BLaER1 (cell line): Measurements from ENCODE around the gene SIGLEC7.

Experiments used
- H3K27ac ChIP-seq: shearing (Covaris generic); formaldehyde crosslinking; 2 replicates; pipeline ENCODE4 v1.8.1; 2022
- H3K27me3 ChIP-seq: shearing (Covaris generic); formaldehyde crosslinking; 2 replicates; pipeline ENCODE4 v1.8.1; 2022
- H3K36me3 ChIP-seq: shearing (Covaris generic); formaldehyde crosslinking; 2 replicates; pipeline ENCODE4 v1.8.1; 2022
- H3K4me1 ChIP-seq: shearing (Covaris generic); formaldehyde crosslinking; 2 replicates; pipeline ENCODE4 v1.8.1; 2022
- H3K4me2 ChIP-seq: shearing (Covaris generic); formaldehyde crosslinking; 2 replicates; pipeline ENCODE4 v1.8.1; 2022
- H3K4me3 ChIP-seq: shearing (Covaris generic); formaldehyde crosslinking; 2 replicates; pipeline ENCODE4 v1.8.1; 2022
- H3K9ac ChIP-seq: shearing (Covaris generic); formaldehyde crosslinking; 2 replicates; pipeline ENCODE4 v1.8.1; 2022
- H3K9me3 ChIP-seq: shearing (Covaris generic); formaldehyde crosslinking; 2 replicates; pipeline ENCODE4 v1.8.1; 2022
- H4K20me1 ChIP-seq: shearing (Covaris generic); formaldehyde crosslinking; 2 replicates; pipeline ENCODE4 v1.8.1; 2022
- Cebpa-rat ChIP-seq: shearing (Covaris generic); IDR thresholded peaks from 2 replicates; pipeline ENCODE4 v1.8.1; 2022

The SIGLEC7 gene

GRCh38 chr19:51114087-51114729, 27.9 kb upstream of the SIGLEC7 start:
- no peaks in the 10 kb centered on the region for H4K20me1 ChIP-seq
- no peaks in the 10 kb centered on the region for H3K27me3 ChIP-seq
- no peaks in the 10 kb centered on the region for H3K9me3 ChIP-seq
- peaks cover 9% of the 10 kb centered on the region for H3K4me1 ChIP-seq
- no peak overlapping the region for H3K4me2 ChIP-seq
- no peaks in the 10 kb centered on the region for H3K36me3 ChIP-seq
- H3K4me3 ChIP-seq: no peak overlapping the region
- no peak for TF ChIP-seq Cebpa-rat
- H3K9ac ChIP-seq: no peak overlapping the region
- no peak overlapping the region for H3K27ac ChIP-seq

DNA sequence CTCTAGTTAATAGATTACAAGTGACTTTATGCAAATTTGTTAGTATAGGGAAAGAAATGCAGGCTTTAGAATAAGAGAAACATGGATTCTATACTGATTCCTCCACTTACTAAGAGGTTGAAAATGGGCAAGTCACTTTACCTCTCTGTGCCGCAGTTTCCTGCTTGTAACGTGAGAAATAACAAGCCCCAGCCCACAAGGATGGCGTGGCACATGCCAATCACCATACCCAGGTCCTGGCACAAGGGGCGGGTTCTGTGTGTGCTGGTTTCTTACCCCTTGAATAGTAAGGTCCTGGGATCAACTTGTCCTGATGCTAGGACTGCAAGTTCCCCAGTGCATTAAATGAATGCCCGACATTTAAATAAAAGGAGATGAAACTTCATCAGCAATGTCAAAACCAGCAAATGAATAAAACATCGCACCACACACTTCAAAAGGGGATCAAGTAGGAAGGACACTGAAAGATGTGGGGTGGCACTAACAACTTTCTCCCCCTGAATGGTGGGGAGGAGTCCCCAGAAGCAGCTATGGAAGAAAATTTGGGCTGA, 25.3 kb upstream of the SIGLEC7 start:
- H4K20me1 ChIP-seq: no peaks in the 10 kb centered on the region
- H3K9ac ChIP-seq: no peak overlapping the region
- H3K4me1 ChIP-seq: peaks cover 24% of the 10 kb centered on the region
- no peak overlapping the region for H3K27ac ChIP-seq
- no peak for TF ChIP-seq Cebpa-rat
- no peaks in the 10 kb centered on the region for H3K27me3 ChIP-seq
- no peak overlapping the region for H3K4me2 ChIP-seq
- no peaks in the 10 kb centered on the region for H3K36me3 ChIP-seq
- no peak overlapping the region for H3K4me3 ChIP-seq
- no peaks in the 10 kb centered on the region for H3K9me3 ChIP-seq

DNA sequence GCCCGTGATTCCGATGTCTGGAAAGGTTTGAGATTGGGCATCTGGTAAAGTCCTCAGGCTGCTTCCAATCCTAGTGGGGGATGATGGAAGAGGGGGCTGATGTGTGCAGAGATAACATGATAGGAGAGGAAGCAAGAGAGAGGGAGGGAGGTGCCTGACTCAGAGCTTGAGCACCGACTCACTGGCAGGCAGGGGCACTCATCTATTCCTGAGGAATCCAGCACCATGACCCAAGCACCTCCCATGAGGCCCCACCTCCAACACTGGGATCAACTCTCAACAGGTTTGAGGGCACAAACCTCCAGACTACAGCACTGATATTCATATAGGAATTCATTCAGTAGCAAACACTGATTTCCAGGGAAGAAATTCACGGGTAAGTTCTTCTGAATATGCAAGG, 23.0 kb upstream of the SIGLEC7 start:
- Histone ChIP-seq H3K9me3 (no peaks in the 10 kb centered on the region), H3K27ac (no peak overlapping the region), H3K4me2 (no peak overlapping the region), H3K4me3 (no peak overlapping the region), H3K27me3 (no peaks in the 10 kb centered on the region), H3K4me1 (peaks cover 40% of the 10 kb centered on the region), H4K20me1 (no peaks in the 10 kb centered on the region), H3K36me3 (no peaks in the 10 kb centered on the region), H3K9ac (no peak overlapping the region)
- TF ChIP-seq Cebpa-rat: no peak

DNA sequence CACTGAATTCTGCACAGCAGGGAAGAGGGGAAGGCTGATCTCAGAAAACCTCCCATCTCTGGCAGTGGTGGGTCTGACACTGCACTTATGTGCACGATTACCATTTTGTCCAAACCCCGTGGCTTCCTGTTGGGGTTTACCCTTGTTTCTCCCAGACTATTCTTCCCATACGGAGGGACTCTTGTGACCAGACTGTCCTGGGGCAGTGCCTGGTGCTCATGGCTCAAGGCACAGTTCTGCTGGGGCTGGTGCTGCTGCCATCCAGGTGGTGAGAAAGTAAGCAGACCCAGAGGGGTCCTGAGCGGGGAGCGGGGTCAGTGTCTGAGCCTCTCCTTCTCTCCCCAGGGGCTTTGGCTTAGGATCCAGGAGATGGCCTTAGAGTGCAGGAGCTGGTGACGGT, 22.5 kb upstream of the SIGLEC7 start:
- H4K20me1 ChIP-seq: no peaks in the 10 kb centered on the region
- no peaks in the 10 kb centered on the region for H3K36me3 ChIP-seq
- H3K27ac ChIP-seq: no peak overlapping the region

DNA sequence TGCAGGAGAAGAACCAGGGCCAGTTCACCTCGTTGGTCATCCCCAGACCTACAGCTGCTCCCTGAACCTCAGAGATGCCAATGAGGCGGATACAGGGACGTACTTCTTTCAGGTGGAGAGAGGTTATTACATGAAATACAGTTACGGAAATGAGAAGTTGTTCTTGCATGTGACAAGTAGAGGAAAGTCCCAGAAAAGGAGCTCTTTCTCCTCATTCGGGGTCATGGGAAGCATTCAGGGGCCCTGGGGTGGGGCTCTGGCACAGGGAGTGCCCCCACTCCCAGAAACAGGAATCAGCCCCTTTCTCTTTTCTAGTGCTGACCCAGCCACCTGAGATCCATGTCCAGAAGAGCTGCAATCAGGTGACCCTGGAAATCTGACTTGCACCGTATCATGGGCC, 21.9 kb upstream of the SIGLEC7 start:
- Histone ChIP-seq H3K9me3 (no peaks in the 10 kb centered on the region), H3K36me3 (no peaks in the 10 kb centered on the region), H3K9ac (no peak overlapping the region), H3K27ac (no peak overlapping the region), H3K27me3 (no peaks in the 10 kb centered on the region), H4K20me1 (no peaks in the 10 kb centered on the region), H3K4me3 (no peak overlapping the region), H3K4me1 (peaks cover 50% of the 10 kb centered on the region), H3K4me2 (no peak overlapping the region)
- no peak for TF ChIP-seq Cebpa-rat

More for the DNA sequence above, 22.5 kb upstream of the SIGLEC7 start:
- Histone ChIP-seq H3K9me3 (no peaks in the 10 kb centered on the region), H3K4me1 (peaks cover 45% of the 10 kb centered on the region), H3K4me3 (no peak overlapping the region), H3K9ac (0 out of 2 replicates have a peak overlapping the region, but pooled peaks have one; percentile 34), H3K27me3 (no peaks in the 10 kb centered on the region), H3K4me2 (no peak overlapping the region)
- TF ChIP-seq Cebpa-rat: no peak

- Histone ChIP-seq H3K9ac (no peak overlapping the region), H3K27me3 (no peaks in the 10 kb centered on the region)
- no peak for TF ChIP-seq Cebpa-rat
Observed at GRCh38 chr19:51121257-51121656, 20.8 kb upstream of the SIGLEC7 start.

GRCh38 chr19:51122112-51122981, 19.8 kb upstream of the SIGLEC7 start:
- peaks cover 72% of the 10 kb centered on the region for H3K4me1 ChIP-seq
- no peak overlapping the region for H3K4me3 ChIP-seq
- H3K27ac ChIP-seq: peak overlapping the region; percentile 69; the same call in 1 of the 2 replicates
- no peaks in the 10 kb centered on the region for H3K9me3 ChIP-seq
- no peak for TF ChIP-seq Cebpa-rat
- no peaks in the 10 kb centered on the region for H3K36me3 ChIP-seq
- peak overlapping the region; percentile 96 for H3K4me2 ChIP-seq
- H4K20me1 ChIP-seq: no peaks in the 10 kb centered on the region
- no peak overlapping the region for H3K9ac ChIP-seq
- no peaks in the 10 kb centered on the region for H3K27me3 ChIP-seq

More at GRCh38 chr19:51121257-51121656, 20.8 kb upstream of the SIGLEC7 start:
- Histone ChIP-seq H3K36me3 (no peaks in the 10 kb centered on the region), H3K4me2 (peak overlapping the region; percentile 64), H3K27ac (0 out of 2 replicates have a peak overlapping the region, but pooled peaks have one; percentile 1), H4K20me1 (no peaks in the 10 kb centered on the region), H3K4me1 (peaks cover 61% of the 10 kb centered on the region), H3K9me3 (no peaks in the 10 kb centered on the region), H3K4me3 (no peak overlapping the region)

DNA sequence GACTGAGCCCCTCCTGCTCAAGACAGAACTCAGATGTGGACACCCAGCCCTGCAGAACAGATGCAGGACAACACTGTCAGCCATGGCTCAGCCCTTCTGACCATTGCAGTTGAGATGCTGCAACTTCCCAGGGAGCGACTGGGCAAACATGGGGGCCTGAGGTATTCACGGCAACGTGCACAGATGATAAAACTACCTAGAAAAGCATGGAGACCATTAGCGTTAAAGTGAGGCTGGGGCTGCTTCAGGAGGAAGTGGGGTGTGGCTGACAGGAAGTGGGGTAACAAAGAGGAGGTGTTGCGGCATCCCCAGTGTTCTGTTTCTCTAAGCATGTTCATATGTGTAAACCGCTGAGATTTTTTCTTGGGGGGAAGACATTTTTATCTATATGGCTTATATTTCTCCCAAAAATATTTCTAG, 18.7 kb upstream of the SIGLEC7 start:
- Histone ChIP-seq H3K4me2 (peak overlapping the region; percentile 96), H4K20me1 (no peaks in the 10 kb centered on the region), H3K4me3 (no peak overlapping the region), H3K4me1 (peaks cover 82% of the 10 kb centered on the region), H3K9ac (0 out of 2 replicates have a peak overlapping the region, but pooled peaks have one; percentile 37), H3K27ac (peak overlapping the region; percentile 69), H3K9me3 (no peaks in the 10 kb centered on the region), H3K27me3 (no peaks in the 10 kb centered on the region), H3K36me3 (no peaks in the 10 kb centered on the region)
- TF ChIP-seq Cebpa-rat: no peak

DNA sequence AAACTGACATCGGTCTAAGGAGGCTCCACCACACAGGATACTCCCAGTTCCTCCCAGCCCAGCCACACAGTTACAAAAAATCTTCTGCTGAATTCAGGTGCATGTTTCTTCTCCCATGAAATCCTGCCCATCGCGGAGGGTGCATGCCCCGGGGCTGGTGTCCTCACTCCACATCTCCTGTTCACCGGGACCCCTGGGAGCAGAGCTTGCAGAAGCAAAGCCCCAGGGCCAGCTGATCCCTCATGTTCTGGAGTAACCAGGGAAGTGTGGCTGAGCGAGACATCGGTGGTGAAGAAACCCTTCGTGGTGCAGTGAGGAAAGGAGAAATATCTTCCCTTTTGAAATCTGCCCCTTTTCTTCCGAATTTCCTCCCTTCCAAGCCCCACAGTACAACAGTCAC, 18.3 kb upstream of the SIGLEC7 start:
- Histone ChIP-seq H3K4me1 (peaks cover 87% of the 10 kb centered on the region), H3K9ac (0 out of 2 replicates have a peak overlapping the region, but pooled peaks have one; percentile 37), H4K20me1 (no peaks in the 10 kb centered on the region), H3K27ac (peak overlapping the region; percentile 69), H3K4me2 (peak overlapping the region; percentile 96), H3K36me3 (no peaks in the 10 kb centered on the region), H3K27me3 (no peaks in the 10 kb centered on the region), H3K4me3 (no peak overlapping the region), H3K9me3 (no peaks in the 10 kb centered on the region)
- TF ChIP-seq Cebpa-rat: no peak

- H3K27ac ChIP-seq: peak overlapping the region; percentile 69
- H3K4me1 ChIP-seq: peaks cover 90% of the 10 kb centered on the region
- no peaks in the 10 kb centered on the region for H3K36me3 ChIP-seq
- no peak for TF ChIP-seq Cebpa-rat
- no peaks in the 10 kb centered on the region for H3K9me3 ChIP-seq
- peak overlapping the region; percentile 96 for H3K4me2 ChIP-seq
- no peaks in the 10 kb centered on the region for H3K27me3 ChIP-seq
- no peaks in the 10 kb centered on the region for H4K20me1 ChIP-seq
- H3K9ac ChIP-seq: no peak overlapping the region
- H3K4me3 ChIP-seq: no peak overlapping the region
Observed at GRCh38 chr19:51124216-51124615, 17.9 kb upstream of the SIGLEC7 start.
